Right cardiac atrium (tissue), 5 donors: Measurements from ENCODE around the gene UTP25. TPM values are rescaled to one million over a fixed set of nuclear protein-coding genes. Genes with fewer than 3 reads are reported as not detected.

Experiments
- ATAC-seq, 2 donors: fragments of 200-7000 bp; cut with Tn5 transposase; one replicate each; pipeline versions ENCODE4 v1.8.0 to v1.9.1; 2020; ENCODE audit warnings: moderate library complexity in 2 of 2, mild to moderate bottlenecking in 1 of 2
- DNase-seq, 3 donors: peaks; one replicate each; pipeline ENCODE4 v3.0.0-alpha.2; 2020
- H3K27ac ChIP-seq: one replicate; pipeline ENCODE4 v1.5.1; 2013; ENCODE audit warnings: mild to moderate bottlenecking, low read length, control low read depth, moderate library complexity
- H3K27me3 ChIP-seq: one replicate; pipeline ENCODE4 v1.6.1; 2013; ENCODE audit not compliant: control insufficient read depth, insufficient read depth
- H3K4me1 ChIP-seq: one replicate; pipeline ENCODE4 v1.6.1; 2013; ENCODE audit warnings: low read length; ENCODE audit not compliant: control insufficient read depth, insufficient read depth
- H3K4me3 ChIP-seq: one replicate; pipeline ENCODE4 v1.5.1; 2013; ENCODE audit warnings: low read length, control low read depth
- H3K9me3 ChIP-seq: one replicate; pipeline ENCODE4 v1.6.1; 2013; ENCODE audit warnings: low read length; ENCODE audit not compliant: control insufficient read depth
- WGBS: extraction: QIAGEN DNeasy Blood & Tissue Kit; methylation state at CpG from one replicate; pipeline ENCODE4 v1.1.7; 2013; 5-methylcytosine and 5-hydroxymethylcytosine counted together
- intact Hi-C, 4 donors: fragments of 100-400 bp; cut with DNase I; formaldehyde crosslinking; loops; one replicate each; pipeline versions ENCODE4 v1.11.0 to v1.14.0; 2022 to 2023
- polyA plus RNA-seq: library from polyadenylated mRNA; stranded (reverse); fragments of 200-250 nt; gene quantifications from one replicate; pipeline ENCODE4 v1.2.3, GENCODE V29; 2013
- total RNA-seq, 4 donors: library from RNA; stranded (reverse); fragmentation: NEBNext Ultra II Directional; extraction: Animal tissue kit (Norgen Biotek cat#: 25700); gene quantifications; one replicate each; pipeline ENCODE4 v1.2.1, GENCODE V29; 2021
- donor health status: healthy with polysubstance abuse.
- donor health status: DM: no; HTN: yes; CAD: no.
- donor health status: DM: no; HTN: no; CAD: no.
- donor health status: DM: no; HTN: yes; CAD: no; lungs with severe emphysema.
- donor health status: DM: yes; HTN: yes; CAD: no.

The UTP25 gene
- total and polyA plus RNA-seq, 5 donors, result 1.2 to 3.1 (median 2.9) TPM

DNA sequence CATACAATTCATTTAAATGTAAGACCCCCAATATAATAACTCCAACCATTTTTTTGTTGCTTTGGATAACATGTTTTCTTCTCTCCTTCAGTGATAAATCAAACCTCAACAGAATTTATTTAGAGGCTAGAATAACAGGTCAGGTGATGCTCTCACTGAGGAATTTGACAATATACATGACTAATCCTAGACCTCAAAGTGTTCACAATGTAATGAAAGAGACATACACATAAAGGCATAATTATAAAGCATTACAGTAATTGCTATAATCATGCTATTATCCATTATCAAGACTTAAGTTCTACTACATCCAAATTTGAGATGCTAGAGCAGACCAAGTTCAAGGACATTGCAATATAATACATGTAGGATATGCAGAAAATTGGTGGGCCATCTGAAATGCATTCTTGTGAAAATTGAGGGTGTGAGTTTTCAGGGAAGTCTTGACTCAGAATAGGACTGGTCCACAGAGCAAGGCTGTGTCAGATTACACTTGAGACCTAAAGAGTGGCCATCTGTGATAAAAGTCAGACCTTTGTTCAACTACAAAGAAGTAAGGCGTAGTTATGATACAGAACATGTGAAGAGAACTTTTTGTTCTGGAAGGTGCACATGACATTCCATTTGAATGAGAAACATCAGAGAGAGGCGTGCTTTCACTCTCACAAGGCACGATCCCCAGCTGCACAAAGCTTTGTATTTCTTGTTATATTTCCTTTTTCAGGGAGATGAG lies 45.5 kb downstream of the UTP25 start:
- intact Hi-C loops, result no loop called here
- no peak overlapping the region for H3K4me3 ChIP-seq
- H3K27ac ChIP-seq, result no peak overlapping the region
- H3K27me3 ChIP-seq, result no peaks in the 10 kb centered on the region
- no peaks in the 10 kb centered on the region for H3K4me1 ChIP-seq
- 62% methylated on average over 3 of the region's 3 CpGs for WGBS
- no peaks in the 10 kb centered on the region for H3K9me3 ChIP-seq
- no peak for ATAC-seq
- DNase-seq, result no peak

DNA sequence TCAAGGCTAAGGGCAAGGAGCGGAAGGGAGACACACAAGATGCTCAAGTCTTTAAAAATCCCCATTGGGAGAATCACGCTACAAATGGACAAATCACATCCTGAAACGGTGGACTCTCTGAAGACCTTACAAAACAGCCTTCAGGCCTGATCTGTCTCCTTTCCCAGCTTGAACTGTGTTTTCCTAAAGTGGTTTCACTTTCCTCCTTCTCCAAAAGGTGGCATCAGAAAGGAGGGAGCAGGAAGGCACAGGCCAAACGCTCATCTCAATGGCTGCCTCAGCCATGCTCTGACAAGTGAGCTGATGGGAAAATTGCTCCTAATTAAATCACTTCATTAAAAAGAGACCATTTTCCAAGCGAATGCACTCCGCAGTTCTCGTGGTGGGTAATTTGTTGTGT lies 47.7 kb downstream of the UTP25 start:
- intact Hi-C loops, result no loop called here
- no peaks in the 10 kb centered on the region for H3K27me3 ChIP-seq

DNA sequence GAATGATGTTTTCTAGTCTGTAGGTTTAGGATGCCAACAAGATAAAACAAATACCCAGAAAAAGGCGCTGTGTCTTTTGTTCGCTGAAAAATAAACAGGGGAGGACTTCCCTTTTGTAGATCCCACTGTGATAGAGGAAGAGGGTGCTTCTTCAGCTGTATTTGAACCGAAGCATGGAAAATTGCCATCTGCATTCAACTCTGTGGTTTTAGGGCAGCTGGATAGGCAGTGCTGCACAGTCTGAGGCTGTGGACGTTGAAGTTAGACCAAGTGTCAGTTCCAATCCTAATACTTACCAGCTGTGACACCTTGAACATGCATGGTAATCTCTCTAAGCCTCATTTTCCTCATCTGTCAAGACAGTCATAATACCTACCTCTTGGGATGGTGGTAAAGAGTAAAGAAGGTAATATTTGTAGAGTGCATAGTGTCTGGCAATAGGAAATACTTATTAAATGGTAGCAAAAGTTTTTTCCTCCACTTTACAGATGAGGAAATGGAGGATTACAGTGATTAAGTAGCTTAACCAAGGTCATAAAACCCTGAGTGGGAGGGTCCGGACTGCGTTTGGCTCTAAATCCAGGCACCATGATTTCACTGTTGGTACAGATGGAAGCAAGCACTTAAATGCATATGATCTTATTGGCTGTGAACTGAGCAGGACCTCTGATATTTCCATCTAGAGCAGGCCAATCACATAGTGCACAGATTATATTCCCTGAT lies 48.5 kb downstream of the UTP25 start:
- intact Hi-C loops, result no loop called here

More for the DNA sequence above, 47.7 kb downstream of the UTP25 start:
- Histone ChIP-seq H3K27ac (no peak overlapping the region), H3K9me3 (no peaks in the 10 kb centered on the region), H3K4me3 (no peak overlapping the region), H3K4me1 (no peaks in the 10 kb centered on the region)
- no peak for ATAC-seq
- 49% methylated on average over 7 of the region's 7 CpGs for WGBS
- DNase-seq, result no peak

DNA sequence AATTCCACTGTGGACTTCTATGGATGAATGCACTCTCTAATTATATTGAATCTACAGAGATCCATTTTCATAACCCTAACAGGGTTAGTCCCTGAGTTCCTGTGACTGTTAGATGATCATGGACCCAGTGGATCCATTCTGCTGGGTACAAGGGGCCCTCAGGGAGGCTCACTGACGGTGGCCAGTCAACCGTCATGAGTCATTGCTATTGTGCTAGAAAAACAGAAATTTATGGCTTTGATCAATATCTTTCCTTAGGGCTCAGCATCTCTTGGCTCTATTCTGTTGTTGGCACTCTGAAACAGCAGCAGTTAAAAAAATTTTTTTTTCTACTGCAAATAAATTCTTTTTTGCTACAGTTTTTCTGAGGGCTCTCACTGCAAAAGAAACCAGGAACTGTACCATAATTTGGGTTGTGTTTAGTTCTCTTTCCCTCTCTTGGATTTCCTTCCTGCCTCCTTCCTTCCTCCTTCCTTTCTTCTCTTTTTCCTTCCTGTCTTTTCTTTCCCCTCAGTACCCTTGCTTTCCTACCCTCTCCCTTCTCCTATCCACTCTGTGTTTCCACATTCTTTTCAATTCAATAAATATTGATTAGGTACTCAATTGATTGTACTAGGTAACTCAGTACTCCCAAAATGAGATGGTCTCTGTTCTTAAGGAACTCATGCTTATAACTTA lies 49.5 kb downstream of the UTP25 start:
- 59% methylated on average over 2 of the region's 2 CpGs for WGBS
- no peak for ATAC-seq

More for the DNA sequence above, 48.5 kb downstream of the UTP25 start:
- WGBS, result 75% methylated on average over 6 of the region's 6 CpGs
- Histone ChIP-seq H3K9me3 (no peaks in the 10 kb centered on the region), H3K4me3 (no peak overlapping the region), H3K27ac (no peak overlapping the region), H3K4me1 (no peaks in the 10 kb centered on the region), H3K27me3 (no peaks in the 10 kb centered on the region)
- no peak for ATAC-seq
- DNase-seq, result no peak

DNA sequence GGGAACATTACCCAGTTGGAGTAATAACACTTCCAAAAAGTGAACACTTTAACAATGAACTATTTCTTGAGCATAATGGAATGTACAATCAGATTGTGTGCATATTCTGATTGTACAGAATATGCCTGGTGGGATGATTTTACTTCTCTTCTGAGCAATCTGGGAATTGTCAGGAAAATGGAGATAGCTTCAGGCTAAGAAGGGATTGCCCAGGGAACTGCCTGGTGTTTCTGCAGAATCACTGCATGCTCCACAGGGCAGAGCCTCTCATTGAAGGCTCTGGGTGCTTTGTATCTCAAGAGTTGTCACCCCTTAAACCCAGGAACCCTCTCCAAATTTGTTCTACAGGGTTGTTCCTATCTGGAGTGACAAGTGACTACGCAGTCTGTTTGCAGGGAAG lies 51.2 kb downstream of the UTP25 start:
- H3K9me3 ChIP-seq, result no peaks in the 10 kb centered on the region
- no peak overlapping the region for H3K27ac ChIP-seq
- no peak for ATAC-seq
- no peak overlapping the region for H3K4me3 ChIP-seq
- no peaks in the 10 kb centered on the region for H3K27me3 ChIP-seq
- intact Hi-C loops, result no loop called here
- WGBS, result 72% methylated on average over 1 of the region's 1 CpG
- no peak for DNase-seq
- H3K4me1 ChIP-seq, result no peaks in the 10 kb centered on the region

More for the DNA sequence above, 49.5 kb downstream of the UTP25 start:
- intact Hi-C loops, result no loop called here
- no peak for DNase-seq
- Histone ChIP-seq H3K27me3 (no peaks in the 10 kb centered on the region), H3K27ac (no peak overlapping the region), H3K4me3 (no peak overlapping the region), H3K4me1 (no peaks in the 10 kb centered on the region), H3K9me3 (no peaks in the 10 kb centered on the region)

DNA sequence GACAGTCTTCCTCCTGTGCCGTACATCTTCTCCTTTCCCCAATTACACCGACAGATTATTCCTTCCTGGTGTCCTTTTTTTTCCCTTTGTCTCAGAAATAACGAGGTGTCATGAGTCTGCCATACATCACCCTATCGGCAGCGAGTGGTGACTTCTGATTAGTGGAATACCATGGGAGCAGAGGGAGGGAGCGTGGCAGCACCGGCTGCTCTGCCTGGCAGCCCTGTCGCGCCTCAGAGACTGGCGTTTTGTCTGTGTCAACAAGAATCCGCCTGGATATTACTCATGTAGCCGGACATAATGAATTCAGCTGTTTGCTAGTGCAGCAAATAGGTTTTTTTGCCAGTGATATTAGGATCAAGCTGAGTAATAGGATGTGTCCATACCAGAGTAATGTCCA lies 51.8 kb downstream of the UTP25 start:
- Histone ChIP-seq H3K4me3 (no peak overlapping the region), H3K27ac (no peak overlapping the region), H3K27me3 (no peaks in the 10 kb centered on the region), H3K9me3 (no peaks in the 10 kb centered on the region), H3K4me1 (no peaks in the 10 kb centered on the region)
- intact Hi-C loops, result no loop called here
- DNase-seq (no peak), ATAC-seq (no peak)
- WGBS, result 37% methylated on average over 12 of the region's 12 CpGs

DNA sequence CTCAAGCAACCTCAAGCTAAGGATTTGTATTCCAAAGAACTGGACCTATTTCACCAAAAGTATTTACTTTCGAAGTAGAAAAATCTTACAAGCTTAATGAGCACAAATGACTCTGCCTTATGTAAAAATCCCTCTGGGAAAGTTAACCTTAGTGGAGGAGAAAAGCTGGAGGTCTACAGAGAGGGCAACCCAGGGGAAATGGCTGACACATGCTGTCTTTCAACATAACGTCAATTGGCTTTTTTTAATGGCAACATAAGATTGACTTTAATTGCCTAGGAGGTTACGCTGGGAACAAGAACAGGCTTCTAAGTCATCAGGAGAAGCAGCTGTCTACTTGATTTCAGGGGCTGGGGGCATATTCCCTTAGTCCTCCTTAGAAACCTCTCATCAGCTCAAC lies 52.3 kb downstream of the UTP25 start:
- no peak for DNase-seq
- H3K27ac ChIP-seq, result no peak overlapping the region
- H3K27me3 ChIP-seq, result no peaks in the 10 kb centered on the region
- 66% methylated on average over 3 of the region's 3 CpGs for WGBS
- ATAC-seq, result no peak
- no peak overlapping the region for H3K4me3 ChIP-seq
- no peaks in the 10 kb centered on the region for H3K4me1 ChIP-seq
- no peaks in the 10 kb centered on the region for H3K9me3 ChIP-seq
- intact Hi-C loops, result no loop called here

DNA sequence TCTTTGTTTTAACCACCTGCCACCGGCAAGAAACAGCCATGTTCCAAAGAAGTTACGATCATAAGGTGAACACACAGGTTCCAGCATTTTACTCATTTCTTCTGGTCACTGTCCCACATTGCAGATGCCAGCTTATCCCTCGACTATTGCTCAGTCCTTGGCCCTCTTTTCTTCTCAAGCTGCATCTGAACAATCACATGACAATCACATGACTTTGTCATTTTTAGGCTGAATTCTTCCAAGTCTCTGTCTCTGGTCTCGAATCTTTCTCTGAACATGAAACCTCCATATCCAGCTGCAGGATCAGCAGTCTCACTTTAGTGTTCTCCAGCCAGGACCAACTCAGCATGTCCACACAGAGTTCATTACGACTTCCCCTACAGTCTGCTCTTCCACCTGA lies 53.8 kb downstream of the UTP25 start:
- WGBS, result 78% methylated on average over 5 of the region's 5 CpGs
- Histone ChIP-seq H3K9me3 (no peaks in the 10 kb centered on the region), H3K4me3 (no peak overlapping the region), H3K27ac (no peak overlapping the region), H3K27me3 (no peaks in the 10 kb centered on the region), H3K4me1 (no peaks in the 10 kb centered on the region)
- intact Hi-C loops, result no loop called here
- ATAC-seq (no peak), DNase-seq (no peak)

DNA sequence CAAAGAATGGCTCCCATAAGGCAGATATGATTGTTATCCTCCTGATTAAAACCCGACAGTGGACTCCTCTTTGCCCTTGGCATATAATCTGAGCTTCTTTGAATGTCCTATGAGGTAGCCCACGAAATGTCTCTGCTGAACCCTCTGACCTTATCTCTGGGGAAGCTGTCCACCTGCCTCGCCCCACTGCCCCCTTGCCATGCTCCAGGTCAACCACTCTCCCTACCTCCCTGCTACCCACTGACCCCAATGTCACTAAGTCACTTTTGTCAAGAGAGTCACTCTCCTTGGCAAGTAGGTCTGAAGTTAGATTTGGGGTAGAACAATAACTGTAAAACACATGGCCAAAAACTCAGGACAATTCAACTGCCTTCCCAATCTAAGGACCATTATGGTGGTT lies 54.5 kb downstream of the UTP25 start:
- intact Hi-C loops, result no loop called here
- WGBS, result 71% methylated on average over 3 of the region's 3 CpGs
- Histone ChIP-seq H3K4me1 (no peaks in the 10 kb centered on the region), H3K27me3 (no peaks in the 10 kb centered on the region), H3K27ac (no peak overlapping the region), H3K4me3 (no peak overlapping the region), H3K9me3 (no peaks in the 10 kb centered on the region)
- ATAC-seq (no peak), DNase-seq (no peak)

DNA sequence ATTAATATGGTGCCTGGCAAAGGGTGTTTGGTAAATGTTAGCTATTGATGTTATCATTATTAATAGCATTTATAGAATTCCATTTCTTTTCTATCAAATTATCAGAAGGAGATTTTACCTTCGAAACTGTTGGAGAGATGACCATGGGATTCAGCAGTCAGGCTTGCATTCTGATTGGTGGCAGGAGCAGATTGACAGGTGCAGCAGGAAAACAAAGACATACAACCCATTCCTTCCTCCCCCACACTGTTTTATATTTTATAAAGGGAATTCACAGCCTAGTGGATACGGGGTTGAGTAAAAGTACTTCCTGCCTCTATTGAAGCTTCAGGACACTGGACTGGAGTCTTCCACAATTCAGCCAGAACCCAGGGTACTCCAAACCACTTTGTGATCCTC lies 55.2 kb downstream of the UTP25 start:
- Histone ChIP-seq H3K27ac (no peak overlapping the region), H3K9me3 (no peaks in the 10 kb centered on the region), H3K27me3 (no peaks in the 10 kb centered on the region), H3K4me1 (no peaks in the 10 kb centered on the region), H3K4me3 (no peak overlapping the region)
- ATAC-seq, result no peak
- WGBS, result 58% methylated on average over 2 of the region's 2 CpGs
- DNase-seq, result no peak
- intact Hi-C loops, result no loop called here

DNA sequence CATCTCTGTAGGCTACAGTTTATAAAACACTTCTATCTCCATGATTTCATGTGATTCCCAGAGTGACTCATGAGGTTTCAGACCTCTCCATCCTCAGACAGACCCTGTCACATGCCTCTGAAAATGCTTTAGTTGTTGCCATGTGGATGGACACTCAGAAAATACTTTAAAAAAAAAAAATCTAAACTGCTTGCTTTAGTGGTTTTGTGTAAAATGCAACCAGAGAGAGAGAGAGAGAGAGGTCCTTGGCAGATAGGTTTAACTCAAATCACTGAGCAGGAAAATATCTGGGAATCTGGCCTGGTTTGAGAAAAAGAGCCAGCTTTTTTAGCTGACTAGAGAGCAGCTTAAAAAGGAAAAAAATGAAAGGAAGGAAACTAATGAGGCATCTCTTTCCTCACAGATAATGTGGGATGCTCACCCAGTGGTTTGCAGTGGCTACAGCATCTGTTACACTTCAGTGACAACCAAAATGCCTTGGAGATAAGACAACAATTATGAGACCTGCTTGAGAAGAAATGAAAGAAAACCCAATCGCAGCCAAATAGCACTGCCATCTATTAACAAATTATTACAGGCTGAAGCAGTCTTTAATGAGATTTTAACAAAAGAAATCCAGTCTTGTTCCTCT lies 55.7 kb downstream of the UTP25 start:
- Histone ChIP-seq H3K4me1 (no peaks in the 10 kb centered on the region), H3K27me3 (no peaks in the 10 kb centered on the region), H3K4me3 (no peak overlapping the region), H3K9me3 (no peaks in the 10 kb centered on the region), H3K27ac (no peak overlapping the region)
- ATAC-seq, result no peak
- intact Hi-C loops, result no loop called here
- 43% methylated on average over 1 of the region's 1 CpG for WGBS
- no peak for DNase-seq
